EL (cell line): ENCODE measurements around the gene SCRT2.

Source experiments
- DNase-seq: peaks from one replicate; pipeline ENCODE4 v3.0.0-alpha.2; 2016

SCRT2 gene

DNA sequence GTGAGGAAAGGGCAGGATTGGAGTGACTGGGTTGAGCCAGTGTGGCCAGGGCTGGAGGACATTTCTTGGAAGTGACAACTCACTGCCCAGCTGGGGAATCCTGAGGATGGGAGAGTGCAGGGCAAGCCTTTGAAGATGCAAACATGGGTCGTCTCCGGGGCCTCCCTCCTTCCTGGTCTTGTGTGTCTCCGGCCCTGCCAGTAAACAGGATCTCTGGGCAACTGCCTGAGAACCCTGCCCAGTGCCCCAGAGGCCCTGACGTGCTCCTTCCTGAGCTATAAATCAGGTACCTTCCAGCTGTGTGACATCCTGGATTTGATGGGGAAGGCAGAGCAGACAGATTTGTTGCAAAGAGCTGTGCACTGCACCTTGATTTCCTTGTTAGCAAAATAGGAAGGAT lies 52.6 kb downstream of the SCRT2 start:
- no peak for DNase-seq

DNA sequence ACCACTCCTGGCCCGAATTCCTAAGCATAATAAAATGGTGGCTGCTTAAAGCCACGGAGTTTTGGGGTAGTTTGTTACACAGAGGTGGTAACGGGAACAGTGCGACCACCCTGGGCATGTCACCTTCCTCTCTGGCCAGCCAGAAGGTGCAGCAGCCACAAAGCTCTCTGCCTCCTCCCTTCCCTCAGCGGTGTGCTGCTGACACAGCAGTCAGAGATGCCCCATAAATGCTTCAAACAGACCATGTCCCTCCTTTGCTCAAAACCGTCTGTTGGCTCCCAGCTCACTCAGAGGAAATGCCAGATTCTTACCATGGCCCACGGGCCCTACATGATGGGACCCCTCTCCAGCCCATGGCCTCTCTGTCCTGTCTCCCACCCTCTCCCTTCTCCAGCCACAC lies 53.4 kb downstream of the SCRT2 start:
- DNase-seq: no peak

DNA sequence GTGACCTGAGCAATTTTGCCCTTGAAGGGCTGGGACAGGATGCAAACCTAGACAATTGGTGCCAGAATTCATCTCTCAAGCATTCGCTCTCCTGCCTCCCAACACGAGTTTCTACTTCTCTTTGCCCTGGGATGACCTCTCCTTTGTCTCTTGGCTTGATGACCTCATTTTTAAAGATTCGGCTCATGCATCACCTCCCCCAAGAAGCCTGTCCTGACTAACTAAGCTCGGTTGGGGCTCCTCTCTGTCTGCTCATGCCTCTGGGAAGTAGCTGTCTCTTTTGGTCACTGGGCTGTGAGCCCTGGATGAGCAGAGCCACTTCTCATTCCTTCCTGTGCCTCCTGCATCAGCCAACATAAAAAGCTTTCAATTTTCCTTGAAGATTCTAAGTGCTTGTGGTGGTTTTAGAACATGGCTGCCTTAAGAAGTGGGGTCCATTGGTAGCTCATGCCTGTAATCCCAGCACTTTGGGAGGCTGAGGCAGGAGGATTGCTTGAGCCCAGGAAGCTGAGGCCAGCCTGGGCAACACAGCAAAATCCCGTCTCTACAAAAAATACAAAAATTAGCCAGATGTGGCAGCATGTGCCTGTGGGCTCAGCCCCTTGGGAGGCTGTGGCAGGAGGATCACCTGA lies 54.4 kb downstream of the SCRT2 start:
- peak; percentile 56 for DNase-seq

DNA sequence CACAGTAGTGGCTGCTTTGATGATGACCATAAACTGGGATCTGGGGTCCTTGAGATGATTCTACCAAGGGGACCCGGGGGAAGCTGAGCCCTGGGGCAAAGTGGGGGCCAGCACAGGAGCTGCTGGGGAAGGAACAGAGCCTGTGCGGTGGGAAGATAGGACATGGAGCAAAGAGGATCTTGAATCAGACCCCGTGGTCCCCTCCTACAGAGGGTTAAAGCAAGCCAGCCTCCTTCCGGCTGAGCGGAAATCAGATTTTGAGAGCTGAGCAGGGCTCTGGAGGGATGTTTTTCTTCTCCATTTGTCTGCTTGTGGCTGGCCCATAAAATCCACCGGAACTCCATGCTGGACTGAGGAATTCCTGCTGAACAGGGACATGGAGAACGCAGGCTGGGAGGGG lies 55.4 kb downstream of the SCRT2 start:
- no peak for DNase-seq

DNA sequence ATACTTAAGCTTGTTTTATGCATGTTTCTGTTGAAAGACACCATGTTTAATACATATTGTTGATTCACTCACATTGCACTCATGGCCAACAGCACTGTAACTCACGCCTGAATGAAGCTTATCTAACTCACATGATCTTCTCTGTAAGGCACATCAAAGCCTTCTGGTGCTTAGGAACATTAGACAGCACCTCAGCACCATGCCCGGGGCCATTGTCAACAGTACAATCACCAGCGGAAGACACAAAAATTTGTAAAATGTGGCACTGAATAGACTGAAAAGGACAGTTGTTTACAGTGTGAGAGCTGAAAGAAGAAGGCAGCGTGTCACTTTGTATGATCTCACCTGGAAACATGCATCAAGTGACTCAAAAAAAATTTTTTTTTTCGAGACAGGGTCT lies 56.6 kb downstream of the SCRT2 start:
- no peak for DNase-seq

DNA sequence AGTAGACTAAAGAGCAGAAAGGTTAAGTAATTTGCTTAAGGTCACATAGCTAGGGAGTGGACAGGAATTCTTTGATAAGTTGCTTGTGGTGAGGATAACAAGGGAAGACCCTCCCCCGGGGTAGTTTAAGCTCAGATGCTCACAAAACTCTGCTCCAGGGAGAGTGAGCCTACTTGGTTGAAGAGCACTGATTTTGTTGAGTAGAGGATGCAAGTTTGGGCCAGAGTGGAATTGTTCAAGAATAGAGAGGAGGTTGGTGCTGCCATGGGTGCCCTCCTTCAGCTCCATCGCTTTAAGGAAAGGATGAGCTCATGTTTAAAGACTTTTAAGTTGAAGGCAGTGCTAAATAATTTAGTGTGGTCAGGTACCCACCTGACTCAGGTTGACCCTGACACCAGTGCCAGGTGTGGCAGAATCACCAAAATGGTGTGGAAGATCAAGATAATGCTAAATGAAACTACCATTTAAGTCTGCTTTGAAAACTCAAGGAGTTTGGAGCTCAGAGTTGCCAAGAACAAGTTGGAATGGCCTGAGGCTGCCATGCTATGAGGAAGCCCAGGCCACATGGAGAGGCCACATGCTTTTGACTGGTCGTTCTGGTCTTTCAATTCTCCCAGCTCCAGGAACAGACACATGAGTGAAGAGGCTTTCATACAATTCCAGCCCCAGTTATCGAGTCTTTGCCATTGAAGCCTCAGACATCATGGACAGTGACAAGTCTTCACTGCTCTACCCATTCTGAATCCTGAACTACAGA lies 57.5 kb downstream of the SCRT2 start:
- no peak for DNase-seq

DNA sequence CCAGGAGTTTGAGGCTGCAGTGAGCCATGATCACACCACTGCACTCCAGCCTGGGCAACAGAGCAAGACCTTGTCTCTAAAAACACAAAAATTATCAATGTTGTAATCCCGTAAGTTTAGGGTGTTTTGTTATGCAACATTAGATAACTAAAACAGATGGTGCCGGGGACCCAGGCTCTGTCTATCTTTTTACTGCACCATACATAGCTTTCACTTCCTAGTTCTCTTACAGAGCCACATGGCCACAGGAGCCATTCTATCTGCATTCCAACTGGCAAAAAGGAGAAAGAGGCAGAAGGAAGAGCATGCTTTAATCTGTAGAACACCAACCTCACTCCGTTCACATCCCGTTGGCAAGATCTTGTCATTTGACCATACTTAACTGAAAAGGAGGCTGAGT lies 60.1 kb downstream of the SCRT2 start:
- DNase-seq: no peak

DNA sequence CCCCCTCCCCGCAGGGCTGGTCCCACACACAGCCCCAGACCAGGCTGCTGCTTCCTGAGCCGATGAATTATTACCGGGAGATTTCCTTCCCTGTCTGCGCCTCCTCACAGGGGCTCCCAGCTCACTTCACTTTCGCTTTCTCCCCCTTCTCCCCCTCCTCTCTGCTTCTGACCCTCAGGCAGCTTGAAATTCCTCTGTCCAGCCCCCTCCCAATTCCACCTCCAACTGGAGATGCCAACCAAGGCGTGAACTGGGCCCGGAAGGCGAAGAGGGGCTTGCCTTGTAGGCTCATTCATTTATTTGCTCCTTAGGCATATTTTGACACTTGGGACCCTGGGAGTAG lies 63.8 kb downstream of the SCRT2 start:
- no peak for DNase-seq
